Left hindlimb (tissue), 1 donor: ENCODE measurements around the gene FAM222A.
A peak's percentile ranks its signal among the peaks of the same experiment; 100 is the strongest.

Source experiments
- DNase-seq: peaks from one replicate; pipeline ENCODE4 v3.0.0-alpha.2; 2018

FAM222A gene

GRCh38 chr12:109711596-109712461 is 1.8 kb upstream of the FAM222A start:
- no peak for DNase-seq

- peak; percentile 67 for DNase-seq
Measured at GRCh38 chr12:109714141-109714912, 702 bp downstream of the FAM222A start.

DNA sequence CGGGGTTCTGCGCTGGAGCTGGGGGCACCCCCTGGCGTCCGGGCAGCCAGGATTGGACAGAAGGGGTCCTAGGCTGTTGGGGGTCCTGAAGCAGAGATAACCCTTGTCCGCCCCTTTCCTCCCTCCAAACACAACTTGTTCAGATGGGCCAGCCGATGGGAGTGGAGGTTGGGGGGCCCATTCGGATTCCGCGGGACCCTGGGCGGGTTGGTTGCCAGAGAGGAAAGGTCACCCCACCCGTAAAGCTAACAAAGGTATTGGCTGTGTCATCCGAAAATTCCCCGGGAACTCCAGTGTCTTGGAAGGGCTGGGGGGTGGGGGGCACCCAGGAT is 1.3 kb downstream of the FAM222A start:
- DNase-seq: no peak

DNA sequence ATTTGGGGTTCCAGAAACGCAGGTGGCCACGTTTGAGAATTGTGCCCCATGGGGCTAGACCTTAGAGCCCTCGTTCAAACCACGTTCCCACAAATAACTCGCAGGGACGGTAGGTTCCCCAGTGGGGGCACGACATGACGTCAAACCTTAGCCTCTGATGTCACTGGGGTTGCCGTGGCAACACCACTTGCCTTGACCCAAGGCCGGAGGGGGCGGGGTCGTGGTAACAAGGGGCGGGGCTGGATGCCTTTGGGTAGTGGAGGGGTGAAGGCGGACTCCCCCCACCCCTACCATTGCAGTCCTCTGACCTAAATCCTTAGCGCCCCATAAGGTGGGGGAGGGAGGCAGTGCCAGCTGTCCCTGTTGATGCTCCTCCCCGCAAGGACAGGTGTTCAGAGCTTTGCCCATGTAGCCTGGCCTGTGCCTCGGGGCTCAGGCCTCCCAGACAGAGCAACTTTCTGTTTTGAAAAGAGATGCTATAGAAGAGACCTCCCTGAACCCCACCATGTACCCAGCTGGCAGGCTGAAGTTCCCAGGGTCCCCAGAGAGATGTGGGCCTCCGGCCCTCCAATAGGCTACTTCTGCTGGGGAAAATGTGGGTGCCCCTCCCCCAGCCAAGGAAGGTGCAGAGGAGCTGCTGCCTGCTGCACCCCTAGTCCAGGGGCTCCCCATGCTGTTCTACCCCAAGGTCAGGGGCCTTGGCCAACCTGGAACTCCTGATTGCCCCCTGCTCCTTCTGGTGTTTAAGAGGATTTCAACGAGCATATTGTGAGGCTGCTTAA is 1.9 kb downstream of the FAM222A start:
- DNase-seq: peak; percentile 70

DNA sequence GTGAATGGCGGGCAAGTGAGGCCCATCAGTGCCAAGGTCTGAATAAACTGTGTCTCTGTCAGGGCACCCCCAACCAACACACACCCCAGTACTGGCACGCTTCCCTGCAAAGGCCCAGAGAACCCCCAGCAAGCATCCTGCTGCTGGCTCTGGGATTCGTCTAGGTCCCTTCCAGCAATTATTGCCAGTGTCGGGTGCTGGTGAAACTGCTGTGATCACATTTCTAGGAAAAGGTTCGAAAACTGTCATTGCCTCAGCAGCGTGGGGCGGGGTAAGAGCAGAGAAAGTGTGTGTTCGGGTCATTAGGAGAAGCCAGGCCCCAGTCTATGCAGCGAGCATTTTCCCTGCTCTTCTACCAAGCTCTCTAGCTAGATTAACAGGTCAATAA is 2.5 kb downstream of the FAM222A start:
- DNase-seq: no peak

- no peak for DNase-seq
Measured at GRCh38 chr12:109716512-109717389, 3.1 kb downstream of the FAM222A start.

DNA sequence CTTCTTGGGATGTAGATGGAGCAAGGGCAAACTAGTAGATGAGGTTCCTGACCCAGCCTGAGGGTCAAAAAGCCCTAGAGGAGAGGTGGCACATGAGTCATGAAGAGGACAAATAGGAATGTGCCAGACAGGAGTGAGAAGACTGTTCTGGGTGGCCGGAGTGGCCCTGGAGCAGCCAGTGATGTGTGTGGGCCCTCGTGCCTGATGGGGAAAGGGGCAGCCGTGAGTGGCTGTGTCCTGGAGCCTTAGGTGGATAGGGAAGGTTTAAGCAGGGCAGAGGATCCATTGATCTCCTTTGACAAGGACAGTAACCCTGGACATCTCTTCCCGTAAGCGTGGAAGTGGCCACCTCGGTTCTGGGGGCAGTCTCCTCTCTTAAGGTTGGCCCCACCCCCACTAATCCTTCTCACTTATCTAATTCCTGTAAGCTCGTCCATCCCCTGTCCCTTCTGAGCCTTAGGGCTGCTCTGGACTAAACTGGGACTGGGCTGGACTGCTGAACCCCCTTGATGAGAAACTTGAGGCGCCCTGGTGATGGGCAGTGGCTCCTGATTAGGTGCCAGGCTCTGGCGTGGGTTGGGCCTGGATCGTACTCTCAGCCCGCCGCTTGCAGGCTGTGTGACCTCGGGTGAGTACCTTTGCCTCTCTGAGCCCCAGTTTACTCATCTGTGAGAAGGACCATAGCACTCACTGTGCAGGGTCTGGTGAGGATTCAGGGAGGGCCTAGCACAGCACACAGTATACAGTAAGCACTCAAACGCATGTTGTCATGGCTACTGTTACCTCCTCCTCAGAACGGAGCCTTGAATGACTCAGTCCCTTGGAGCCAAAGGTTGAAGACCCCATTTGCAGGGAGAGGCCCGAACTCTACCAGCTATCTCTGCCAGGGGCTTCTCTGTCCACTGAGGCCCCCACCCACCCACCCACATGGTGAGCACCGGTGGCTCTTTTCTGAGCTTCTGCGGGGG is 4.0 kb downstream of the FAM222A start:
- DNase-seq: no peak

- no peak for DNase-seq
Measured at GRCh38 chr12:109718390-109718789, 4.8 kb downstream of the FAM222A start.

GRCh38 chr12:109719123-109720022 is 5.7 kb downstream of the FAM222A start:
- no peak for DNase-seq

GRCh38 chr12:109720152-109720856 is 6.7 kb downstream of the FAM222A start:
- DNase-seq: peak; percentile 75

DNA sequence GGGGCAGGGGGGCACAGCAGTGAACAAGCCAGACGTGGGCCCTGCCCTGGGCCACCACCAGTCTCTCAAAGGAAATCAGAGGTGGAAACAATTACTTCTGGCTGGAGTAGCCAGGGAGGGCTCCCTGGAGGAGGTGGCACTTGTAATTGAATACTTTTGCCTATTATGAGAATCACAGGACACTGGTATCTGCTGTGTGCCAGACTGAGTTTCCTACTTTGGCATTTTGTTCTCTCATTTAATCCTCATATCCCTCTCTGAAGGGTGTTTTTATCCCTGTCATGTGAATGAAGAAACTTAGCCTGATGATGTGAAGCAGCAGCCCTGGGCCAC is 7.2 kb downstream of the FAM222A start:
- no peak for DNase-seq

- no peak for DNase-seq
Measured at GRCh38 chr12:109721276-109721675, 7.7 kb downstream of the FAM222A start.

GRCh38 chr12:109722022-109722720 is 8.5 kb downstream of the FAM222A start:
- DNase-seq: no peak

DNA sequence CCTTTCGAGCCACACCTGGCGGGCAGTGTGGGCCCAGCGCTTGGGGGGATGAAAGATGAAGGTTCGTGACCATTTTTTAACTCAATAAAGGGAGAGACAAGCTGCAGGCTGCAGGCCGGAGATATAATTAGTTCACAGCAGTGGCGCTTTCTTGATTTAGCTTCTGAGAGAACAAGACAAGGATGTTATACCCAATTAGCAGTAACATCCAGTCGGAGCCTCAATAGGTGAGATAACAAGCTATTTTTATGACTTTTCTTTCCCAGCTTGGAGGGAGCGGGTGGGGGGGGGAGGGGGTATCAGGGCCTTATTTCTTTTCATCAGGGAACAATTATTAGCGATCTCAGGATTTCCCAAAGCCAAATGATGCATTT is 9.1 kb downstream of the FAM222A start:
- DNase-seq: no peak

DNA sequence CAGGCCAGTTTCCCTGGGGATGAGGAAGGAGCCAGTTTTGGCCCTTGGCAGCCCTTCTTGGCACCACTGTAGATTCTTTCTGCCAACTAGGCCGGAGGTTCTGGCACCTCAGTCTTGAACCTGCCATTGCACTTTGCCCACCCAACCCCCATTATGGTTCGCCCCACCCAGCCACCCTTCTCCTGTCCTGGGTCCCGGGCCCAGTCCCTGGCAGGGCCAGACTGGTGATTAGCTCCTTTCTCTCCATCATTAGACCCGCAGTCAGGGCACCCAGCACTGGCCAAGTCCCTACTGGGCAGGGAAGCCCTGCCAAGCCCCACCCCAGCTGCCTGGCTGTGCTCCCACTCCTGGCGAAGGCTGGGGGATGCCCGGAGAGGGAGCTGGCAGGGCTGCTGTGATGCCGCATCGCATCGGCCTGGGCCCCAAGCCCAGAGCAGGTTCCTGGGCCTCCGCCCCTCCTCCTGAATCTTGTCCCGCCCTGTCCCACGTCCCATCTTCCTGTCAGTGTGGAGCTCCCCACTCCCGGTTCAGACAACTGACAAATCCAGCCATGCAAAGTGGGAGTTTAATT is 9.8 kb downstream of the FAM222A start:
- DNase-seq: peak; percentile 62

GRCh38 chr12:109724321-109724892 is 10.8 kb downstream of the FAM222A start:
- DNase-seq: no peak

GRCh38 chr12:109725321-109726105 is 11.9 kb downstream of the FAM222A start:
- DNase-seq: no peak
